Purkinje cell (primary cell): ENCODE data around the gene BLOC1S3. TPM values are rescaled to one million over a fixed set of nuclear protein-coding genes. Genes with fewer than 3 reads are reported as not detected.

Source experiments
- polyA plus RNA-seq: library from polyadenylated mRNA; unstranded; fragments of >200 nt; fragmentation: Nextera tagmentation; gene quantifications from 2 replicates; pipeline ENCODE4 v1.2.1, GENCODE V29; 2014

BLOC1S3 gene, protein sequence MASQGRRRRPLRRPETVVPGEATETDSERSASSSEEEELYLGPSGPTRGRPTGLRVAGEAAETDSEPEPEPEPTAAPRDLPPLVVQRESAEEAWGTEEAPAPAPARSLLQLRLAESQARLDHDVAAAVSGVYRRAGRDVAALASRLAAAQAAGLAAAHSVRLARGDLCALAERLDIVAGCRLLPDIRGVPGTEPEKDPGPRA
- 1.6 and 4.4 TPM in 2 replicates for polyA plus RNA-seq

DNA sequence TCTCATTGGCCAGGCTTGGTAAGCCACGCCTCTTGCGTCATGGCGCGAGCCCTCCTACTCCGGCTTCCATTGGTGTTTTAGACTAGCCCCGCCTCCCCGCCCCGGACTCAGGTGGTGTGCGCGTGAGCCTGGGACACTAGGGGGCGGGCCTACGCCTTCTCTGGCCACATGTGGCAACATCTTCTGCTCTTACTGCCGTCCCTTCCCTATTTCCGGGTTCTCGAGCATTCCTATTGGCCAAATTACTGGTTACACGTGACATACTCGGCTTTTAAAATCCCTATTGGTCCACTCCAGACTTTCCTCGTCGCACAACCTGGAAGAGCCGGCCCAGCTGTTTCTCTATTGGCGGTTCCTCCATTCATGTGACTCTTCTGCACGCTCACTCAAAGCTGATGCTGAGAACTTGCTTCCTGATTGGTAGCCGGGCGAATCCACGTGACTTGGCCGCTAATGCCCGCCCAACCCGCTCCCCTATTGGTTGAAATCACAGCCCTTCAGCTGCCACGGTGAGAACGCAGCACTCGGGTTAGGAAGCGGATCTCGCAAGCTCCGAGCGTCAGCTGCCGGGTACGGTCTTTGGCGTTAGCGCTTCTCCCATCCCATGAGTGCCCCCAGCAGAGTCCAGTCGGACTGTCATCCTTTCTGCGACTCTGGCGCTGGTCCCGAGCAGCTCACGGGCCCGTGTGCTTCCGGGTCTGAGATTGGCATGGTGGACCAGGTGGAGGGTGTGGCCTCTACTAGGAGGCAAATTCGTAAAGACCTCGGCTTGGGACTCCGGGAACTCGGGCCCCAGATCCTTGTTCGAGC, at the start of gene BLOC1S3:
Gene BLOC1S3, plus strand, starts transcription at position 523 of the 810 bp plus-strand sequence. CDS start 513 bp downstream, outside the sequence.

DNA sequence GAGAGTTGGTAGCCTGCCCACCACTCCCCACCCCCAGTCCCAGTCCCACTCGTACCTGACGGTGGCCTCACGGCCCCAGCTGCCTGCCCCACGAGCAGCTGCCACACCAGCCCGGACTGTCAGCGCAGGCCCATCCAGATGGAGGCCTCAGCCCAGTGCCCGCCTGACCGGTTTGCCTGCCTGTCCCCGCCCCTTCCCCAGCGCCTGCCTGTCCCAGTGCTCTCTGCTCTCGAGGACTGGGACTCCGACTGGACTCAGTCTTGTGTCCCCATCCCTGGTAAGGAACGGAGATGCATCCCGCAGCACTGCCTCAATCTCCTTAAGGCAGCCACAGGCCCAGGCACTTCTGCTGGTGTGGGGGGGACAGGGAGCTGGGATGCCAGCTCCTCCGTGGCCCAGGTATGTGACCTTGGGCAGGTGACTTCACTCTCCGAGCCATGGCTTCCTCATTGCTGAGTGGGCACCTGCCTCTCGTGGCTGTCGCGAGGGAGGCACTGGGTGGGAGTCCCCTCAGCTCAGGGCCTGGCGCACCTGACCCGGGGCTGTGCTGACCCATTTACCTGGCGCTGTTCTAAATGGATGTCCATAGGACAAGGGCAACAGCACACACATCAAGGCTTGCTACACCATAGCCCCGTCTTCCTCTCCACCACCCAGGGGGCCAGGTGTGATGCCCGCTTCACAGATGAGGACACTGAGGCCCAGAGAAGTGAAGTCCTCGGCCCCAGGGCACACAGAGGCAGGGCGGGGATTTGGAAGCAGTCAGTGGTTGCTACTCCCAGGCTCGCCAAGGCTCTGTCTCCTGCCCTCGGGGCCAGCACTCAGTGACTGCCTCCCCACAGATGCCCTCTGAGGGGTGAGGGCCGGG, 17.5 kb upstream of the BLOC1S3 start, which contains the start of gene NKPD1:
Gene NKPD1, minus strand, starts transcription at position 113 of the 868 bp plus-strand sequence. CDS start 832 bp downstream, outside the sequence.

DNA sequence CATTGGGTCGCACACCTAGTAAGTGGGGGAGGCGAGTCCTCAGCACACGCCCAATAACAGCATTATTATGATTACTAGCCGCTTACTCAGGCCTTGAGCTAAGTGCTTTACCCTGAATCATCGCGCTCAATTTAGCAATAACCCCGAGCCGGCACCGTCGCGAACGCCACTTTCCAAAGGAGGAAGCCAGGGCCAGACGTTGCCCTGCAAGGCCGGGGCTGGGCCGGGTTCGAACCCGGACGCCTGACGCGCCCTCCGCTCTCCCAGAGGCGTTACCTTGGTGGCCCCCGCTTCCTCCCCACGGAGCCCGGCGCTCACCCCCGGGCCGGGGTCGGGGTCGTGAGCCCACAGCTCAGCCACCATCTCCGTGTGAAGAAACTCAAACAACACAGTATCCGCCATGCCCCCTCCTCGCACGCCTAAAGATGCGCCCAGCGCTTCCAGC, 745 bp upstream of the BLOC1S3 start, which contains the start of gene TRAPPC6A:
Gene TRAPPC6A, minus strand, starts transcription at position 421 of the 445 bp plus-strand sequence. Its CDS starts 19 bp downstream, at position 402.

Other genes starting within 250 kb of the BLOC1S3 start
- gene APOC4, start 236.5 kb upstream of the BLOC1S3 start, polyA plus RNA-seq = not detected in 2 replicates
- gene APOC2, start 232.7 kb upstream of the BLOC1S3 start, polyA plus RNA-seq = 0.98 TPM in 1 of 2 replicates, not detected in the other
- gene CLPTM1, start 223.4 kb upstream of the BLOC1S3 start, polyA plus RNA-seq = 1.7 and 5.9 TPM in 2 replicates
- 0.23 and 1.6 TPM in 2 replicates for gene RELB, start 177.3 kb upstream of the BLOC1S3 start, polyA plus RNA-seq
- gene CLASRP, start 139.7 kb upstream of the BLOC1S3 start, polyA plus RNA-seq = 1.2 and 2.1 TPM in 2 replicates
- gene ZNF296, start 102.3 kb upstream of the BLOC1S3 start, polyA plus RNA-seq = 0.15 TPM in 1 of 2 replicates, not detected in the other
- gene GEMIN7, start 99.5 kb upstream of the BLOC1S3 start, polyA plus RNA-seq = 47.1 and 60.6 TPM in 2 replicates
- gene PPP1R37, start 85.6 kb upstream of the BLOC1S3 start, polyA plus RNA-seq = 0.38 TPM in 1 of 2 replicates, not detected in the other
- gene NKPD1, start 17.8 kb upstream of the BLOC1S3 start, polyA plus RNA-seq = not detected in 2 replicates
- 21.4 and 25.5 TPM in 2 replicates for gene TRAPPC6A, start 547 bp upstream of the BLOC1S3 start, polyA plus RNA-seq
- gene EXOC3L2, start 66.6 kb downstream of the BLOC1S3 start, polyA plus RNA-seq = not detected in 2 replicates
- gene MARK4, start 72.5 kb downstream of the BLOC1S3 start, polyA plus RNA-seq = 3.1 and 3.7 TPM in 2 replicates
- not detected in 2 replicates for gene CKM, start 144.1 kb downstream of the BLOC1S3 start, polyA plus RNA-seq
- gene KLC3, start 162.0 kb downstream of the BLOC1S3 start, polyA plus RNA-seq = 0.23 TPM in 1 of 2 replicates, not detected in the other
- gene ERCC2, start 191.8 kb downstream of the BLOC1S3 start, polyA plus RNA-seq = 1.4 and 2.7 TPM in 2 replicates
- gene PPP1R13L, start 226.3 kb downstream of the BLOC1S3 start, polyA plus RNA-seq = not detected in 2 replicates
- gene POLR1G, start 227.9 kb downstream of the BLOC1S3 start, polyA plus RNA-seq = 0.99 and 1.5 TPM in 2 replicates
- 21.0 and 25.6 TPM in 2 replicates for gene ERCC1, start 245.1 kb downstream of the BLOC1S3 start, polyA plus RNA-seq